Smooth muscle cell (in vitro differentiated cells): Measurements from ENCODE around the gene LRRC27. TPM values are rescaled to one million over a fixed set of nuclear protein-coding genes. Genes with fewer than 3 reads are reported as not detected.
A peak's percentile ranks its signal among the peaks of the same experiment; 100 is the strongest.
"Not testable (repeated sequence)": the region's sequence is repeated elsewhere in the genome, so short reads cannot be mapped to it uniquely, and the experiment has no call there.

Source experiments
- DNase-seq: peaks from one replicate; lab custom pipeline; 2025; ENCODE audit not compliant: unreplicated experiment; lab: John Stamatoyannopoulos, UW
- H2AFZ ChIP-seq: fragments of 200-600 bp; sonication (generic); 2 replicates; pipeline ENCODE4 v1.6.0; 2016; ENCODE audit warnings: antibody characterized with exemption, low read depth, mild to moderate bottlenecking
- H3F3A ChIP-seq: fragments of 200-600 bp; sonication (generic); 2 replicates; pipeline ENCODE4 v1.6.0; 2017; ENCODE audit warnings: antibody characterized with exemption, low read depth
- H3K27ac ChIP-seq: fragments of 200-600 bp; sonication (generic); 2 replicates; pipeline ENCODE4 v1.5.1; 2016; ENCODE audit warnings: low read depth, mild to moderate bottlenecking
- H3K27me3 ChIP-seq: fragments of 200-600 bp; sonication (generic); 2 replicates; pipeline ENCODE4 v1.6.1; 2016; ENCODE audit warnings: low read depth, mild to moderate bottlenecking
- H3K36me3 ChIP-seq: fragments of 200-600 bp; sonication (generic); 2 replicates; pipeline ENCODE4 v1.5.1; 2016; ENCODE audit warnings: low read depth
- H3K4me1 ChIP-seq: fragments of 200-600 bp; sonication (generic); 2 replicates; pipeline ENCODE4 v1.5.1; 2016; ENCODE audit warnings: low read depth
- H3K4me2 ChIP-seq: fragments of 200-600 bp; sonication (generic); 2 replicates; pipeline ENCODE4 v1.6.0; 2016; ENCODE audit warnings: mild to moderate bottlenecking
- H3K4me3 ChIP-seq: fragments of 200-600 bp; sonication (generic); 2 replicates; pipeline ENCODE4 v1.5.1; 2016; ENCODE audit warnings: mild to moderate bottlenecking
- H3K79me2 ChIP-seq: fragments of 200-600 bp; sonication (generic); 2 replicates; pipeline ENCODE4 v1.6.0; 2016; ENCODE audit warnings: low read depth, mild to moderate bottlenecking
- H3K9ac ChIP-seq: fragments of 200-600 bp; sonication (generic); 2 replicates; pipeline ENCODE4 v1.6.0; 2016; ENCODE audit warnings: low read depth
- H3K9me3 ChIP-seq: fragments of 200-600 bp; sonication (generic); replicated peaks from 2 replicates; pipeline ENCODE4 v1.5.1; 2016; ENCODE audit warnings: low read depth
- H4K20me1 ChIP-seq: fragments of 200-600 bp; sonication (generic); 2 replicates; pipeline ENCODE4 v1.6.0; 2016; ENCODE audit warnings: low read depth
- CTCF ChIP-seq: fragments of 200-600 bp; sonication (generic); IDR thresholded peaks from 2 replicates; pipeline ENCODE4 v1.5.1; 2017; ENCODE audit warnings: borderline replicate concordance, mild to moderate bottlenecking, antibody characterized with exemption; ENCODE audit not compliant: insufficient read depth, poor library complexity, severe bottlenecking
- WGBS: methylation state at CpG from one replicate; pipeline ENCODE4 v1.1.7; 2016; ENCODE audit warnings: low lambda C conversion rate; 5-methylcytosine and 5-hydroxymethylcytosine counted together
- polyA plus RNA-seq: library from polyadenylated mRNA; unstranded; fragments of >200 nt; fragmentation: Nextera tagmentation; extraction: Ambion mirVana; gene quantifications from 2 replicates; pipeline ENCODE4 v1.2.1, GENCODE V29; 2016
- total RNA-seq: library from RNA; depleted of rRNA; stranded (reverse); fragments of >200 nt; gene quantifications from 2 replicates; pipeline ENCODE4 v1.2.3, GENCODE V29; 2014

Gene LRRC27
- total and polyA plus RNA-seq, 2 experiments from 2014 or later, result 7.6 to 11.5 TPM

DNA sequence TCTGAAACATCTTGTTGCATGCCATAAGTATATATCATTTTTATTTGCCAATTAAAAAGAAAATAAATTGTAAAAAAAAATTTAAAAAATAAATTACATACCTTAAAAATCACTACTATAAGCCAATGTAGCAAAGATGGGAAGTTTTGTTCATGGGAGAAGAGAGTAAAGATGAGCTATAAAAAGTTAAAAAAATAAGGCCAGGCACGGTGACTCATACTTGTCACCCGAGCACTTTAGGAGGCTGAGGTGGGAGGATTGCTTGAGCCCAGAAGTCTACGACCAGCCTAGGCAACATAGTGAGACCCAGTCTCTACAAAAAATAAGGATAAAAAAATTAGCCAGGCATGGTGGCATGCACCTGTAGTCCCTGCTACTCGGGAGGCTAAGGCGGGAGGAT lies 15.9 kb upstream of the LRRC27 start:
- no peak for TF ChIP-seq CTCF
- H3K4me1 ChIP-seq, result no peaks in the 10 kb centered on the region
- H3K4me2 ChIP-seq, result no peak overlapping the region
- H3K9ac ChIP-seq, result no peak overlapping the region
- H3K36me3 ChIP-seq, result no peaks in the 10 kb centered on the region
- H3K79me2 ChIP-seq, result no peaks in the 10 kb centered on the region
- no peak overlapping the region for H2AFZ ChIP-seq
- 72% methylated on average over 5 of the region's 5 CpGs for WGBS
- H3K27ac ChIP-seq, result no peak overlapping the region
- H3K27me3 ChIP-seq, result no peaks in the 10 kb centered on the region
- H3K9me3 ChIP-seq, result no peaks in the 10 kb centered on the region
- no peak for DNase-seq
- no peaks in the 10 kb centered on the region for H4K20me1 ChIP-seq
- peaks cover 3% of the 10 kb centered on the region for H3F3A ChIP-seq
- no peak overlapping the region for H3K4me3 ChIP-seq

DNA sequence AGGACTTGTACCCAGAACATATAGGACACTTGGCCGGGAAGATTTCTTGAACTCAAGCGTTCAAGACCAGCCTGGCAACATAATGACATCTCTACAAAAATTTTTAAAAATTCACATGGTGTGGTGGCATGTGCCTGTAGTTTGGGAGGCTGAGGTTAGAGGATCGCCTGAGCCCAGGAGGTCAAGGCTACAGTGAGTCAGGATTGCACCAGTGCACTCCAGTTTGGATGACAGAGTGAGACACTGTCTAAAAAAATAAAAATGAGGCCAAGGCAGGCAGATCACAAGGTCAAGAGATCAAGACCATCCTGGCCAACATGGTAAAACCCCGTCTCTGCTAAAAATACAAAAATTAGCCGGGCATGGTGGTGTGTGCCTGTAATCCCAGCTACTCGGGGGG lies 14.5 kb upstream of the LRRC27 start:
- not testable (repeated sequence) for H3K27ac ChIP-seq, H3K27me3 ChIP-seq, H2AFZ ChIP-seq, H3K4me2 ChIP-seq, H3K4me1 ChIP-seq, H3K79me2 ChIP-seq, H3K9me3 ChIP-seq, H4K20me1 ChIP-seq, H3K9ac ChIP-seq, H3F3A ChIP-seq, H3K36me3 ChIP-seq, H3K4me3 ChIP-seq, DNase-seq
- 92% methylated on average over 6 of the region's 6 CpGs for WGBS

- Histone ChIP-seq H3K27me3 (no peaks in the 10 kb centered on the region), H3K27ac (peak overlapping the region; percentile 76), H3K9me3 (no peaks in the 10 kb centered on the region), H3K4me3 (no peak overlapping the region), H2AFZ (no peak overlapping the region), H3K4me1 (no peaks in the 10 kb centered on the region), H3F3A (peaks cover 13% of the 10 kb centered on the region), H4K20me1 (no peaks in the 10 kb centered on the region), H3K4me2 (peak overlapping the region; percentile 75), H3K9ac (peak overlapping the region; percentile 65), H3K79me2 (no peaks in the 10 kb centered on the region), H3K36me3 (no peaks in the 10 kb centered on the region)
- no peak for TF ChIP-seq CTCF
- DNase-seq, result peak; percentile 17
- WGBS, result 55% methylated on average over 15 of the region's 15 CpGs
These were observed 11.9 kb upstream of the LRRC27 start for GRCh38 chr10:132319853-132320653.

DNA sequence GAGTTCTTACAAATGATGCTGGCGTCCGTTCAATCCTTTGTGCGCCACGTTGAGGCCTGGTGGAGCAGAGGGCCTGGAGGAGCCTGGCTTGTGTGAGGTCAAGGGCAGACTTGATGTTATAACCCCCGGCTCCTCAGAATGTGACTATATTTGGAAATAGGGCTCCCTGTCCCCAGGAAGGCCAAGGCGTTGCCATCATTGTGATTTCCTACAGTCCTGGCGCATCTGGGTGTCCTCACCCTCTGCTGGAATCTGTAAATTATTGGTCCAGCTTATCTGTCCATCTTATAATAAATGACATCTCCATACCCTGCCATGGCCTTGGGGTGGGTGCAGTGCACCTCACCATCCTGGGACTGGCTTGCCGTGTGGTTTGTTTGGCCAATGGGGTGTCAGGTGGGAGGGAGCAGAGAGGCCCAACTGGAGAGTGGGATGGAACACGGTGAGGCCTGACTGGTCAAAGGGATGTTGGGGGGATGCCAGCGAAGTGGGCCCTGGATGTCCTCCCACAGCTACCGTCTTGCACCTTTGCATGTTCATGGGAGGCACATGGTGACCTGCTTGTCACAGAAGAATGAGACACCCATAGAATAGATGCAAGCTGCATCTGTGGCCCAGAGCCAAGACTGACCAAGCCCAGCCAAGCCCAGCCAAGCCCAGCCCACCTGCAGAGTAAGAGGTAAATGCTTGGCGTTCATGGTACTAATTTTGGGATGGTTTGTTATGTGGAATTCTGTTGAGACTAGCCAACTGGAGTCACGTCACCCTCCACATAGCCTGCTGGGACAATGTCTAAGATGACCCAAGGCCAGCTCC lies 11.1 kb upstream of the LRRC27 start:
- H2AFZ ChIP-seq, result no peak overlapping the region

More for the DNA sequence above, 11.1 kb upstream of the LRRC27 start:
- H3F3A ChIP-seq, result peaks cover 13% of the 10 kb centered on the region
- H3K4me2 ChIP-seq, result peak overlapping the region; percentile 75
- H4K20me1 ChIP-seq, result no peaks in the 10 kb centered on the region
- H3K79me2 ChIP-seq, result no peaks in the 10 kb centered on the region
- 89% methylated on average over 13 of the region's 13 CpGs for WGBS
- TF ChIP-seq CTCF, result no peak
- H3K9me3 ChIP-seq, result no peaks in the 10 kb centered on the region
- H3K4me3 ChIP-seq, result no peak overlapping the region
- H3K36me3 ChIP-seq, result no peaks in the 10 kb centered on the region
- no peaks in the 10 kb centered on the region for H3K4me1 ChIP-seq
- H3K9ac ChIP-seq, result peak overlapping the region; percentile 65
- no peaks in the 10 kb centered on the region for H3K27me3 ChIP-seq
- no peak for DNase-seq
- H3K27ac ChIP-seq, result peak overlapping the region; percentile 76
